ENCODE data around the gene GMPR2.

The GMPR2 gene

DNA sequence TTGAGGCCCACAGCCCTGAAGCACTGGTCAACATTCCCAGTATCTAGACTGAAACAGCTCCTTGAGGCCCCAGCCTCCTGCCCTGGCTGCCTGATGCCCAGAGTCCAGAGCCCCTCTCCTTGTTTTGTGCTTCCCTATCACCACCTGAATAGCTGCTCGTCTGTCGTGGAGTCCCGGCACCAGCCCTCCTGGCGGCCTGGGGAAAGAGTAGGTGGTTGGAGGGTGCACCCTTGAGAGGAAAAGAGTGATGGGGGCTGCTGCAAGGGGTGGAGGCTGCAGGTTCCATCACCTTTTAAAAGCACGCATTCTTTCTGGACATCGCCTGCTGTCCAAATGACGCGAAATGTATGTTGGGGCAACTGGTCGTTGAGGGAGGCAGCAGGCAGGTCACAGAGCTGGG lies 35.5 kb downstream of the GMPR2 start:
- DNase-seq (ENCODE audit: low read depth) = no peak

DNA sequence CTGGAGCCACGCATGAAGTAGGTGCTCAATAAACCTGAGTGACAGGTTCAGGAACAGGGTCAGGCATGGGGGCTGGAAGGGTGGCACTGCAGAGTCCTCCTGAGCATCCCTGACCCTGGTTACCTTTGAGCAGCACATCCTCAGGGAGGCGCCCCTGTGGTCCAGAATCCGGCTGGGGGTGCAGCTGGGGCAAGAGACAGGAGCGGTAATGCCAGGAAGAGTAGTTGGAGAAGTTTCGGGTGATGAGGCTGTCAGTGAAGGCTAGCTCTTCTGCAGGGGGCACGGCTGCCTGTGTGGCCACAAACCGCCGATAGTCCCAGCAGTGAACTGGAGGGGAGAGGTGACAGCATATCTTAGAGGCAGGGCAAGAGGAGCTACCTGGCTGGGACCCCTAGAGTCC lies 36.6 kb downstream of the GMPR2 start:
- DNase-seq (ENCODE audit: low read depth) = no peak

DNA sequence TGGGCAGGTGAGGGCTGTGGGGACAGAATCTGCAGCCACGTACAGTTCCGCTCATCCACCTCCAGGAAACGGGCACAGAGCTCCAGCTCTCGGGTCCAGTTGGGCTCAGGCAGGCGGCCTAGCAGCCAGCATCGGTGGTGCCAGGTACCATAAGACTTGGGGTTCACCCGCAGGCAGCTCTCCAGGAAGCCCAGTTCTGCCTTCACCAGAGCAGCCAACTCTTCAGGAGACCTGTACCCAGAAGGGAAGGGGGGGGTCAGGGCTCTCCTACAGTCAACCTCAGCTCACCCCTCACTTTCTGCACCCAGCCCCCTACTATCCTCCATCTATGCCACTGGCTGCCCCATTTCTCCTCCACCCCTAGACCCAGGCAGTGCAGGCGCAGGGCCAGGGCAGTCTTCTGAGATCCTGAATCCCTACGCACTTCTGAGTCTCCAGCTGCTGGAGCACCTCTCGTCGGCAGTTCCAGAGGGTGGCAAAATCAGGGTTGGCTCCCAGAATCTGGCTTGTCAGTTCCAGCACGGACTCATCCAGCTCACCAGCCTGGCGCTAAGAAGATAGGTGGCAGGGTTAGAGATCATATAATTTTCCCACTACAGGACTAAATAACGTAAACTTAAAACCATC lies 37.3 kb downstream of the GMPR2 start:
- no peak for DNase-seq (ENCODE audit: low read depth)

DNA sequence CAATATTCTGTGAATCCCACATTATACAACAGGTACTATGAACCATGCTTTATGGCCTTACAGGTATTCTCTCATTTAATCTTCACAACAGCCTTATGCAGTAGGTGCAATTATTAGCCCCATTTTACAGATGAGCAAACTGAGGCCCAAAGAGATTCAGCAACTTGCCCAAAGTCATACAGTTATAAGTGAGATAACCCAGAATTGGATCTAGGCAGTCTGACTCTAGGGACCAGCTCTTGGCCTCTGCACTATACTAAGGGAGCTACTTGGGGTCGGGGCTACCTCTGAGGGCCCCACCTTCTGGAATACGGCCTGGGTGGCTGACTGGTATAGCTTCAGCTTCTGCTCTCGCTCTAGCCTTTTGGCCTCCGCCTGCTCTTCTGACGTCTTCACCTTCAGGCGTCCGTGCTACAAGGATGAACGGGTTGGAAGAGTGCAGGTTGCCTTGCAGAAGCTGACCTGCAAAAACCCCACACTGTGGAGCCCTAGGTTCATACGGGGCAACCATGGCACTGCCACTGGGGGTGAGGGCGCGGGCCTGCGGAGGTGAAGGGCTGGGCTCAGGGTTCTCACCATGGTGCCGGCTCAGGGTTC lies 37.9 kb downstream of the GMPR2 start:
- DNase-seq (ENCODE audit: low read depth) = no peak

- peak; percentile 87 for DNase-seq (ENCODE audit: low read depth)
These were observed 38.6 kb downstream of the GMPR2 start, which contains the start of gene RABGGTA for GRCh38 chr14:24271134-24271833. TSS of gene RABGGTA (minus strand) at chr14:24271597. CDS start at chr14:24271115, 482 bp downstream.

- DNase-seq (ENCODE audit: low read depth) = no peak
These were observed 39.1 kb downstream of the GMPR2 start for GRCh38 chr14:24271834-24272263.

GRCh38 chr14:24272467-24272866 lies 39.7 kb downstream of the GMPR2 start:
- no peak for DNase-seq (ENCODE audit: low read depth)

DNA sequence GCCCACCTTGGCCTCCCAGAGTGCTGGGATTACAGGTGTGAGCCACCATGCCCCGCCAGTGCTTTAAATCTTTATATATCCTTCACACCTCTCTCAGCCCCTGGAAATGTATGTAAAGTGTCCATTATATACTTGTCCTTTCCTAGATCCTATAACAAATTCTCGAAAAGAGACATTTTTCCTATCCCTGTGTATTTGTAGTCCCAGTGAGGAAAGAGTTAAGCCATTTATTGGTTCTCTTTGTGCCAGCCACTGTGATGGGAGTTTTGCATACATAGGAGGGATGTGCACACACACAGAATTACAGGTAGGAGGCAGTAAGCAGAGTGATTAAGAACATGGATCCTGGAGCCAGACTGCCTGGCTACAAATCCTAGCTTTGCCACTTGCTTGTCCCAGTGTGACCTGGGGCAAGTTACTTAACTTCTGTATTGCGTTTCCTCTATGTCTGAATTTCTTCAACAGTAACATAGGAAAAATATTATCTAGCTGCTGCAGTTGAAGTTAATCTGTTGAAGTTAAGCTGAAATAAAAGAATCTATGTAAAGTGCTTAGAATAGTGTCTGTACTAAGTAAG lies 40.8 kb downstream of the GMPR2 start:
- DNase-seq (ENCODE audit: low read depth) = no peak

DNA sequence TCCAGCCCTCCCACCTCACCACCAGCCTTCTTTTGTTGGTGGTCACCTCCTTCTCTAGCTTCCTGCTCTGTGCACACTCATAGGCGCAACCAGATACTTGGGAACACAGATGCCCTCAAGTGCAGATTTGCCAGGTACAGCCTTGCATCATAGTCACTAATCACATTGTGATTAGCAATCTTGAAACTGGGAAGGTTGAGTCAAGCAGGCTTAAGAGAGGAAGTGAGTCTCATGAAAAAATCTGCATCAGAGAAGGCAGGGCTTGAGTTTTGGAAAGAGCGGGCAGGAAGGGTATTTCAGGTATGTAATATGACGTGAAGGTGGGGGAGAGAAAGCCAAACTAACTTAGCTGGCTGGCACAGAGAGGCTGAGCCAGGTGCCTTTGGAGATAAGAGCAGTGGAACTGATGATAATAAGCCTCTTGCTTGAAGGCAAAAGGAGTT lies 41.4 kb downstream of the GMPR2 start:
- DNase-seq (ENCODE audit: low read depth) = peak; percentile 14

DNA sequence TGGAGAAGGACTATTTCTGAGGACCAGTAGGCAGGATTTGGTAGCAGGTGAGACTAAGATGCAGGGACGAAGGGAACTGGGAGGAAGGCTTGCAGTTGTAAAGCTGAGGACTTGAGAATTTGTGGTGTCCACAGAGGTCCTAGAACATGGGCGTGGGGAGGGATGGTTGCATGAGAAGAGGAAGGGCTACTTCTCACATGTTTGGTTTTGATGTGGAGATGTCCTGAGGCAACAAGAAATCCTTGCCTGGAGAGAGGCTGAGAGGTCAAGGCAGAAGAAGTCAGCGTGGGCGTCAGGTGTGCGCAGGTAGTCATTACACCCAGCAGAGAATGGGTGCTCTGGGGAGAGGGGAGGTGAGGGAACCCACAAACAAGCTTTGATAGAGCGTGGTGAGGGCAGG lies 44.3 kb downstream of the GMPR2 start:
- DNase-seq (ENCODE audit: low read depth) = no peak

DNA sequence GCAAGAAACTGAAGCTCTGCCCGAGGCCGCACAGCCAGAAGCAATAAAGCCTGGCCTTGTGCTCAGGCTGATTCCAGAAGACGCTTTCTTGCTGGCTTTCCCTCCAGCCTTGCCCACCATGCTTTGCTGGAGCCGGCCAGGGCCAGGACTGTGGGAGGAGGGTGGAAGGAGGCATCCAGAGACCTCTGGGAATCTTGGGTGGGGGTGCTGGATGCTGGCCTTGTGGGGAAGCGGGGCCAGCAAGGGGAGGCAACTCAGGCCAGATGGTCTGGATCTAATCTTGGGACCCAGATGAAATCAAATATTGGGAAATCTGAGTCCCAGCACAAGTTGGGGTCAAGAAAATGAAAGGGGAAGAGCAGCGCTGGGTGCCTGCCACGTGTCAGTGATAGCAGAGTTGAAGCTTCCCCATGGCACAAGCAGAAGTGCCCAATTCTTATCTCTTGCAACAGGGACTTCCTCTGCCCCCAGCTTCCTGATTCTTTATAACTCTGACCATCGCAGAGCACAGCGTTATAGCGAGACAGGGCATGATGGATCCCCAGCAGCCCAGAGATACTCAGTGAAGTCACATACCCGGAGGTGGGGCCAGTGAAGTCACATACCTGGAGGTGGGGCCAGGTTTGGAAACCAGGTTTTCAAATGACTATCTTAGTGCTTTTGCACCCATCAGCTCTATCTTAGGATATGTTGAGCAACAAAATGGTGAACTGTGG lies 45.0 kb downstream of the GMPR2 start:
- DNase-seq (ENCODE audit: low read depth) = no peak

DNA sequence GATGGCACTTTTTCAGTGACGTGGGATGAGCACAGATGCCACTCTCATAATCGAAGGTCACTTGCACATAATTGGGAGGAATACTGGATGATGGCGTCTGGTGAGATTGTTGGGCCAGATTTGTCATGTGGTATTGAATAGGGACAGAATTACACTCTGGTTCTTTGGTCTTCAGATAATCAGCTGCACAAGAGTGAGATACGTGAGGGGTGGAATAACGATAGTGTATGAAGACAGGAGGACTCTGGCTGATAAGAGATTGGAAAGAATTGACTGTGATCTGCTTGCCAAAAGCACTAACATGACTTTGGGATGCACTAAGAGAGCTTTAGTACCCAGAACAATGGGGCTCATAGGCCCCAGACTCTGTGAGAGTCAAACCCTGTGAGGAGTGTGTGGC lies 45.7 kb downstream of the GMPR2 start:
- DNase-seq (ENCODE audit: low read depth) = no peak

DNA sequence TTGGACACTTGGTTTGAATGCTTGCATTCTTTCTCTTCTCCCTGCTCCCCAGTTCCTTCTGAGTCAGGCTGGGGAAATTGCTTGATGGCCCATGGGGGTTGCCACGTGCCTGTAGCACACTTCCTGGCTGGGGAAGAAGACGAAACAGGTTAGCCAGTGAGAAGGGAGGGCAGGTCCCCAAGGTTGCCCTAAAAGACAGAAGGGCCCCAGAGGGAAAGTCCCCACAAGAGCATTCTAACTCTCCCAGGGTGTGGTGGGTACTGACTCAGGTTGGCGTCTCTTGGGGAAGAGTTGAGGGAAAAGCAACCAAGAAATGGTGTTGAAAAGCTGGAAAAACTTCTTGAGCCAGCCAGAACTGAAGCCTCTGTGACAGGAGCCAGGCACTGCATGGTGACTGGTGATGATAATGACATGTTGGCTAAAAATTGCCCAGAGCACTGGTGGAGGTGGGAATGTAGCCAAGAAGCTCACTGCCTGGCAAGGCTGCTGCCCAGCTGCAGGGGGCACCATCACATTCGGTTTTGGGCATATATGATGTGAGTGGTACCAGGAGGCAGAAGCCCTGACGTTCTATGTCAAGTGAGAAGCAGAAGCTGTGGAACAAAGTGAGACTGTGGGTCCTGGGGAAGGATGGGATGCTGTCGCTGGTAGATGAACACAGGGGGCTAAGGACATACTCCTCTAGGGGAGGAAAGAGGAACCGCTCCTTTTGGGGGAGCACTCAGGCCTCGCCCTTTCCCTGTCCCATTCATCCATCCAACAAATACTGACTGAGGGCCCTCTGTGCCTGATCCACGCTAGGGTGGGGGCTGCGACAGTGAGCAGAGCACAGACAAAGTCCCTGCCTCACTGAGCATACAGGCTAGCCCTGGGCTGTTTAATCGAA lies 46.8 kb downstream of the GMPR2 start:
- peak; percentile 41 for DNase-seq (ENCODE audit: low read depth)

DNA sequence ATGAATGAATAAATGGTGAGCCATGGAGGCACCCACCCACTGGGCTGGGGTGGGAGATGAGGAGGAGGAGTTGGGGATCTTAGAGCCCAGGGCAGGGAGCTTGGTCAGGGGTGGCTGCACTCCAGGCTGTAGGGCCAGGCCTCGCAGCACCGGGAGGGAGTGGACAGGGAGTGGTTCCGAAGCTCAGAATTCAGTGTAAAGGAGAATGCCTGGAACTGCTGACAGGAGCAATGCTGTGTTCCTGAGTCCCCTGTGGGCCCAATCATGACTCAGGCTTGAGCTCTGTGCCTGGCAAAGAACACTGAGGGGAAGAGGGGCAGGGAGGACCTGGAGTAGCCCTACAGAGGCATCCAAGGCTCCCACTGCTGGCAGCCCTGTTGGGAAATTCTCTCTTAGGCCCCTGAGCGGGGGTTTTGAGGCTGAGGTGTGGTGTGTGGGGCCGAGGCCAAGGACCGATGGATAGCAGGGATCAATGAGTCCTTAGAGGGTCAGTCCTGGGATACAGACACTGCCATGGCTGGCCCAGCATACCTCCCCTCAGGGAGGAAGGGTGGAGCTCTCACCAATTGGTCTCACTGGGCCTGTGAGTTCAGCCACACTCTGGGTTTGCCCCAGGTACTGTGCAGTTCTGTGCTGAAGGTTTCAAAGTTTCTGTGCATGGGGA lies 48.2 kb downstream of the GMPR2 start:
- DNase-seq (ENCODE audit: low read depth) = no peak

GRCh38 chr14:24281636-24282035 lies 48.9 kb downstream of the GMPR2 start:
- DNase-seq (ENCODE audit: low read depth) = no peak

GRCh38 chr14:24282736-24283135 lies 50.0 kb downstream of the GMPR2 start:
- no peak for DNase-seq (ENCODE audit: low read depth)

- no peak for DNase-seq (ENCODE audit: low read depth)
These were observed 51.2 kb downstream of the GMPR2 start for GRCh38 chr14:24283796-24284460.

DNA sequence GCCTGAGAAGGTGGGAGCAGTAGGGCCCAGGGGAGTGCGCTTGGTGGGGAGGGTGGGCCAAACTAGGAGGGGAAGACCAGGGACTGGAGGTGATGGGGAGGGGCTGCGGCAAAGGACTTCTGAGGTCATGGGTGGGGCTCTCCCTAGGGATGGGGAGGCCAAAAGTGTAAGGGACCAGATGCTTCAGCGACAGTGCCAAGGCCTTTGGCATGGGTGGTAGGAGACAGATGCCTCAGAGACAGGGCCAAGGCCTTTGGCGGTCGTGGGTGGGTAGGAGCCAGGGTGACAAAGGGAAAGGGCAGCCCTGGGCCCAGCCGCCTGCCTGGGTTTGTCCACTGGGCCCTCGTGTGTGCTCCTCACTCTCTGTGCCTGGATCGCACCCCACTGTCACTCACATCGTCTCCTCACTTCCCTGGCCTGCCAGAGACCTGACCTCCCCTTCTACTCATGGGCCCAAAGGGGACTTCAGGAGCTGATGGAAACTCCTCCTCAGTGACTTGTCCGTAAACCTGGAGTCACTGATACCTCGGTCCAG lies 51.8 kb downstream of the GMPR2 start:
- no peak for DNase-seq (ENCODE audit: low read depth)

- DNase-seq (ENCODE audit: low read depth) = no peak
These were observed 52.6 kb downstream of the GMPR2 start for GRCh38 chr14:24285351-24285750.

- DNase-seq (ENCODE audit: low read depth) = no peak
These were observed 54.3 kb downstream of the GMPR2 start for GRCh38 chr14:24286996-24287395.

Data from T-helper 22 cell (primary cell).